Stimulated activated effector memory CD8-positive, alpha-beta T cell treated with anti-CD3 and anti-CD28 coated beads, Interleukin-12 subunit alpha, Interleukin-12 subunit beta, amount 100 ng/mL, for 72 hours (primary cell): ENCODE data around the gene PVRIG.
"Not testable (repeated sequence)": the region's sequence is repeated elsewhere in the genome, so short reads cannot be mapped to it uniquely, and the experiment has no call there.

Source experiments
- ATAC-seq: fragments of 150-1000 bp; cut with Tn5 transposase; 2 replicates; pipeline ENCODE4 v1.10.0; 2021
- DNase-seq, 2 donors: peaks; one replicate each; pipeline ENCODE4 v3.0.0; 2021 to 2022; ENCODE audit warnings: low spot score in 2 of 2
- H3K27ac Mint-ChIP-seq: one replicate; pipeline ENCODE4 v1.8.0; 2022; ENCODE audit warnings: mild to moderate bottlenecking, mixed read lengths
- H3K36me3 Mint-ChIP-seq: one replicate; pipeline ENCODE4 v1.8.0; 2022; ENCODE audit warnings: mild to moderate bottlenecking, mixed read lengths
- H3K4me1 Mint-ChIP-seq: one replicate; pipeline ENCODE4 v1.8.0; 2022; ENCODE audit warnings: mixed read lengths
- H3K4me3 Mint-ChIP-seq: one replicate; pipeline ENCODE4 v1.8.0; 2022; ENCODE audit warnings: mild to moderate bottlenecking, mixed read lengths
- H3K9me3 Mint-ChIP-seq: one replicate; pipeline ENCODE4 v1.8.0; 2022; ENCODE audit warnings: mixed read lengths

PVRIG gene

DNA sequence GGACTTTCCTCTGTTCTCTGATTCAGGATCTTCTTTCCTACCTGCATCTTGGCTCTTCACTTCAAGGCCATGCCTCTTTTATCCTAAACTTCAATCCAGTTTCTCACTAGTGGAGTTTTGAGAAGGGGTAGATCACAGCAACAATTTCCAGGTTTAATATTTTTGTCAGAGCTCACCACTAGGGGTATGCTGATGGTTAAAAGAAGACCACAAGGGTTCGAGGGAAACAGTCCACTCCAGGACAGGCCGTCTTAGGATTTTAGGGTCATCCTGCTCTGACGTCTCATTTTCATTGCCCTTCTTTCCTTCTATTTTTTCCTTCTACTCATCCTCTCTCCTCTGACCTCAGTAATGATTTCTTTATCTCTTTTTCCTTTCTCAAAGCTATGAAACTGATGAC is 30.7 kb upstream of the PVRIG start:
- DNase-seq (no peak), ATAC-seq (no peak)
- Mint-ChIP-seq H3K27ac (no peak overlapping the region), H3K9me3 (no peaks in the 10 kb centered on the region), H3K4me1 (peaks cover 14% of the 10 kb centered on the region), H3K4me3 (no peak overlapping the region), H3K36me3 (no peaks in the 10 kb centered on the region)

DNA sequence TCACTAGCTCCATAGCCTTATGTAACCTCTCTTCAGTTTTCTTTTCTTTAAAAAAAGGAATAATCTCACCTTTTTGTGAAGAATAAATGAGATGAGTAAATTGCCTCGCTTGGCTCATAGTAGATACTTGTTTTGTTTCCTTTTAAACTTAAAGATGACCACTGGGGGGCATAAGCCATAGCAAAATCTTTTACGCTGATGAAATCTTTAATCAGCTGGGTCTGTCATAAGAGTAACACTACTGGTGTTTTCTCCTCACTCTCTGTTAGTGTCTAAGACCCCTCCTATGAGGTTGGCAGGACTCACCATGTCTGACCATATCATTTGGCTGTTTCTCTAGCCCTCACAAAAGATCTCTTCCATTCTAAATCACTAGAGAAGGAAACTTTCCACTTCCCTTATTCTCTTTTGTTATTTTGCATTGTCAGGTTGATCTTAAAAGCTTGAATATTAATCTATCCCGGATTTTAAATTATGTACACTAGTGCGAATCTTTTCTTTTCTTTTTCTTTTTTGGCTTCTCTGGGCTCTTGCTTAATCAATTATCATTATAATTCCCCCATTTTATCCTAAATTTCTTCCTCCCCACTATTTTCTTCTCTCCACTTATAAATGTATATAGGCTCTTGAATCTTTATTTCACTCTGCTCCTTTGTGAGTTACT is 29.6 kb upstream of the PVRIG start:
- peaks cover 14% of the 10 kb centered on the region for H3K4me1 Mint-ChIP-seq
- no peaks in the 10 kb centered on the region for H3K36me3 Mint-ChIP-seq
- H3K27ac Mint-ChIP-seq: peak overlapping the region; percentile 56
- peak; percentile 85 for ATAC-seq
- no peak overlapping the region for H3K4me3 Mint-ChIP-seq
- DNase-seq: no peak
- H3K9me3 Mint-ChIP-seq: no peaks in the 10 kb centered on the region

DNA sequence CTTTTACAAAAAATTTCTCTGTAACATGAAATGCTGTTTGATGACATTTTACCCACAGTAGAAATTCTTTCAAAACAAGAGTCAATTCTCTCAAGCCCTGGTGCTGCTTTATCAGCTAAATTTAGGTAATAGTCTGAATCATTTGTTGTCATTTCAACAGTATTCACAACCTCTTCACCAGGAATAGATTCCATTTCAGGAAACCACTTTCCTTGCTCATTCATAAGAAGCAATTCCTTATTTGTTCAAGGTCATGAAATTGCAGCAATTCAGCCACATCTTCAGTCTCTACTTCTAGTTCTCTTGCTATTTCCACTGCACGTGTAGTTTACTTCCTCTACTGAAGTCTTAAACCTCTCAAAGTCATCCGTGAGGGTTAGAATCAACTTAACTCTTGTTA is 28.0 kb upstream of the PVRIG start:
- Mint-ChIP-seq H3K27ac (no peak overlapping the region), H3K4me1 (peaks cover 14% of the 10 kb centered on the region), H3K9me3 (no peaks in the 10 kb centered on the region), H3K36me3 (no peaks in the 10 kb centered on the region), H3K4me3 (no peak overlapping the region)
- ATAC-seq (no peak), DNase-seq (no peak)

DNA sequence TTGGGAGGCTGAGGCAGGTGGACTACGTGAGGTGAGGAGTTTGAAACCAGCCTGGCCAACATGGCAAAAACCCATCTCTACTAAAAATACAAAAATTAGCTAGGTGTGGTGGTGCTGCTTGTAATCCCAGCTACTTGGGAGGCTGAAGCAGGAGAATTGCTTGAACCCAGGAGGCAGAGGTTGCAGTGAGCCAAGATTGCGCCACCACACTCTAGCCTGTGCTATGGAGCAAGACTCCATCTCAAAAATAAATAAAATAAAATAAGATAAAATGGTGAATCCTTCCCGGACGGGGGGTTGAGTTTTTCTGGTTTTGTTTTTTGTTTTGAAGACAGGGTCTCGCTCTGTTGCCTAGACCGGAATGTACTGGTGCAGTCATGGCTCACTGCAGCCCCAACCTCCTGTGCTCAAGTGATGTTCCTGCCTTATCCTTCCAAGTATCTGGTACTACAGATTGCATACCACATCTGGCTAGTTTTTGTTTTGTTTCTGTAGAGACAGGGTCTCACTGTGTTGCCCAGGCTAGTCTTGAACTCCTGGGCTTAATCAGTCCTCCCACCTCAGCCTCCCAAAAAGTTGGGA is 27.4 kb upstream of the PVRIG start:
- not testable (repeated sequence) for H3K36me3 Mint-ChIP-seq, ATAC-seq, H3K9me3 Mint-ChIP-seq, DNase-seq, H3K27ac Mint-ChIP-seq, H3K4me3 Mint-ChIP-seq
- peaks cover 14% of the 10 kb centered on the region for H3K4me1 Mint-ChIP-seq

DNA sequence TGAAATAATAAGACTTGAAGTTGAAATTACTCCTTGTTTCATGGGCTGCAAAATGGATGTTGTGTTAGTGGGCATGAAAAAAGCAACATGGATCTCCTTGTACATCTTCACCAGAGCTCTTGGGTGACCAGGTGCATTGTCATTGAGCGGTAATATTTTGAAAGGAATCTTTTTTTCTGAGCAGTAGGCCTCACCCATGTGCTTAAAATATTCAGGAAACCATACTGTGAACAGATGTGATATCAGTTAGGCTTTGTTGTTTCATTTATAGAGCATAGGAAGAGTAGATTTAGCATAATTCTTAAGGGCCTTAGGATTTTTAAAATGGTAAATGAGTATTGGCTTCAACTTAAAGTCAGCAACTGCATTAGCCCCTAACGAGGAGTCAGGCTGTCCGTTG is 26.8 kb upstream of the PVRIG start:
- Mint-ChIP-seq H3K36me3 (no peaks in the 10 kb centered on the region), H3K4me1 (peaks cover 14% of the 10 kb centered on the region), H3K27ac (no peak overlapping the region), H3K9me3 (no peaks in the 10 kb centered on the region), H3K4me3 (no peak overlapping the region)
- no peak for DNase-seq
- ATAC-seq: no peak

DNA sequence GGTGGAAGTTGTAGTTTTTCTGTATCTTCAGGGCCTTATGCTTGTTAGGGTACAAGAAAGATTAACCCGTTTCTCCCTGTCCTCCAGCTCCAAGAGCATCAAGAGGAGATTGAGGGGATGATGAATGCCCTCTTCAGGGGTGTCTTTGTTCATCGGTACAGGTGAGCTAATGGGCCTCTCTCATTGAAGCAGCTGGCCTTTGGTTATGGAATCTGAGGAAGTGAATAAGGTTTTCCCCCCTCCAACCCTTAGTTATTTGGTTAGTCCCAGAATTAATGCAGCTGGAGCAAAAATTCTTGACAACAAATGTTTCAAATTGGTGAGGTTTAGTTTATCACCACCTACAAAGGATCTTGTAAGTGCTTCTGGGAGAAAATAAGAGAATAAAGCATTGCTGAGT is 24.5 kb upstream of the PVRIG start:
- no peak for ATAC-seq
- Mint-ChIP-seq H3K27ac (no peak overlapping the region), H3K9me3 (no peaks in the 10 kb centered on the region), H3K36me3 (no peaks in the 10 kb centered on the region), H3K4me3 (no peak overlapping the region), H3K4me1 (peaks cover 8% of the 10 kb centered on the region)
- no peak for DNase-seq

DNA sequence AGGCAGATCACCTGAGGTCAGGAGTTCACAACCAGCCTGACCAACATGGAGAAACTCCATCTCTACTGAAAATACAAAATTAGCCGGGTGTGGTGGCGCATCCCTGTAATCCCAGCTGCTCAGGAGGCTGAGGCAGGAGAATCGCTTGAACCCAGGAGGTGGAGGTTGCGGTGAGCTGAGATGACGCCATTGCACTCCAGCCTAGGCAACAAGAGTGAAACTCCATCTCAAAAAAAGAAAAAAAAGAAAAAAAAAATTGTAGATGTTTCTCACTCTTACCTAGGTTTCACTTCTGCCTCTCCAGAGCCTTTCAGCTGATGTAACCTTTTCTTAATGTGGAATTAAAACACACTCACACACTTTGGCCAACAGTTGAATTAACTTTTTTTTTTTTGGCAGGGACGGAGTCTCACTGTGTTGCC is 23.8 kb upstream of the PVRIG start:
- H3K4me1 Mint-ChIP-seq, ATAC-seq, H3K4me3 Mint-ChIP-seq, DNase-seq, H3K36me3 Mint-ChIP-seq, H3K27ac Mint-ChIP-seq, H3K9me3 Mint-ChIP-seq: not testable (repeated sequence)

DNA sequence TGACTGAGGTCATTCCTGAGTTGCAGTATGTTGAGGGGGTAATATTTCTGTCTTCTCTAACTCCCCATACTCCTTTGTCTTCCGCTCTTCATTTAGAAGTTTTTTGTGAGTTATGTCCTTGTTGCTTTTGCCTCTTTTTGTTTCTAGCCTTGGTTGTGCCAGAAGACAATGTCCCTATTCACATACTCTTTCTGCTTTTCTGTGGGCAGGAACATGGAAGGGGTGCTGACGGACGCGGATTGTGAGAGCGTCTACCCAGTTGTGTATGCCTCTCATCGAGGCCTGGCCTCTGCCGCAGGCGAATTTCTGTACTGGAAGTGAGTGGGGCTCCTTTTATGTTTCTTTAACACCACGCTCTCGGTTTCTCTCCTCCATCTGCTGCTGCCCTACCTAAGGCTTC is 21.5 kb upstream of the PVRIG start:
- Mint-ChIP-seq H3K36me3 (no peaks in the 10 kb centered on the region), H3K4me1 (peaks cover 12% of the 10 kb centered on the region), H3K9me3 (no peaks in the 10 kb centered on the region), H3K4me3 (no peak overlapping the region), H3K27ac (no peak overlapping the region)
- ATAC-seq (no peak), DNase-seq (no peak)

DNA sequence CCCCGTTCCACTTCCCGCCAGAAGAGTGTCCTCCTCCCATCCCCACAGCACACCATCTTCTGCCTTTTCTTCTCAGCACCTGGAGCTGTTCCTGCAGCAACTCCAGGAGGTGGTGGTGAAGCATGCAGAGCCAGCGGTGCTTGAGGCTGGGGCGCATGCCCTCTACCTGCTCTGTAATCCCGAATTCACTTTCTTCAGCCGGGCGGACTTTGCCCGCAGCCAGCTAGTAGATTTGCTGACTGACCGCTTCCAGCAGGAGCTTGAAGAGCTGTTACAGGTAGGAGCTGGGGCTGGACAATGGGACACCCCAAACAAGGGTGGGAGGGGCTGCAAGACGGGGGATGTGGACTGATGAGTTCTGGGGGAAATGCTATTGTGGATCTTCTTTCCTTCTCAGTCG is 19.1 kb upstream of the PVRIG start:
- no peak overlapping the region for H3K4me3 Mint-ChIP-seq
- DNase-seq (no peak), ATAC-seq (no peak)
- H3K9me3 Mint-ChIP-seq: no peaks in the 10 kb centered on the region
- no peak overlapping the region for H3K27ac Mint-ChIP-seq
- no peaks in the 10 kb centered on the region for H3K36me3 Mint-ChIP-seq
- H3K4me1 Mint-ChIP-seq: peaks cover 18% of the 10 kb centered on the region

DNA sequence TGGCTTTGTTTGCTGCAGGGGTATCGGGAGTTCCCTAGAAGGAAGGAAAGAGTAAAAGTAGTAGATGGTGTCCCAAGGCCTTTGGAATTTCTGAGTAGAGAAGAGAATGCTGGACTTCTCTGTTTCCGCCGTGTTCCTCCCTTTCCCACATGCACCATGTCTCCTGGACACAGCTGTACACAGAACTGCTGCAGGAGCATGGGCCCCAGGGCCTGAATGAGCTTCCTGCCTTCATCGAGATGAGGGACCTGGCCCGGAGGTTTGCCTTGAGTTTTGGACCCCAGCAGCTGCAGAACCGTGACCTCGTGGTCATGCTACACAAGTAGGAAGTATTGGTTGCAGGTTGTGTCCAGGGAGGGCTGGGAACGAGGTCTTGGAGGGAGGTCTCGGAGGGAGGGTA is 15.3 kb upstream of the PVRIG start:
- Mint-ChIP-seq H3K27ac (no peak overlapping the region), H3K36me3 (no peaks in the 10 kb centered on the region), H3K4me1 (peaks cover 33% of the 10 kb centered on the region), H3K4me3 (no peak overlapping the region), H3K9me3 (no peaks in the 10 kb centered on the region)
- ATAC-seq (no peak), DNase-seq (no peak)

DNA sequence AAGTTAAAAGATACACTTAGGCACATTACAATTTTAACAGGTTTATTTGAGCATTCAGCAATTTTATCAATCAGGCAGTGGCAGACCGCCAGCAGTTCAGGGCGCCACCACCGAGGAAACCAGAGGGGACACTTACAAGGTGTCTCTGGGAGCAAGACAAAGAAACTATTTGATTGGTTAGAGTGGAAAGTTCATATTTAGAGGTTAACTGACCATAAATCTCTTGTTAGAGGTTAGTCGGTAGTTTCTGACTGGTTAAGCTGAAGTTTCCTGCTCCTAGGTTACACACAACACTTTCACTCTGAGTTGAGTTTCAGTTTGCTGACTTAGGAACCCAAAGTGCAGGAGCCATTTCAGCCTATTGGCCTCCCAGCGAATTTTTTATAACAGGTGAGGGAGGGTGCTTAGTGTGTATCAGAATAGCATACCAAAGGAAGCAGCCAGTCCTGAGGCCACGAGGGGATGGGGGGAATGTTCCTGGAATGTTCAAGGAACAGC is 10.8 kb upstream of the PVRIG start:
- H3K9me3 Mint-ChIP-seq: no peaks in the 10 kb centered on the region
- ATAC-seq (peak; percentile 91), DNase-seq (peak in 1 of 2 donors; percentile 75)
- H3K27ac Mint-ChIP-seq: peak overlapping the region; percentile 57
- peak overlapping the region; percentile 51 for H3K4me3 Mint-ChIP-seq
- H3K4me1 Mint-ChIP-seq: peaks cover 47% of the 10 kb centered on the region
- H3K36me3 Mint-ChIP-seq: peaks cover 7% of the 10 kb centered on the region

DNA sequence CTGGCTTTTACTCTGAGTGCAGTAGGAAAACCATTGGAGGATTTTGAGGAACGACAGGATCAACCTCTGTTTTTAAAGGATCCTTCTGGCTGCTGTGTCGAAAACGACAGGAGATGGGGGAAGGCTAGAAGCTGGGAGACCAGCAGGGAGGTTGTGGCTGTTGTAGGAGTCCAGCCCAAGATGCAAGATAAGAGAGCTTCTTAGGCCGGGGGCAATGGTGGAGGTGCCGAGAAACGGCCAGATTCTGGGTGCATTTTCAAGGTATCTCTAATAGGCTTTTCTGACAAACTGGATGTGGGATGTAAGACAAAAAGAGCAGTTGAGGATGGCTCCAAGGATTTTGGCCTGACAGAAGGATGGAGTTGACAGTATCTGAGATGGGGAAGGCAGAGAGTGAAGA is 10.3 kb upstream of the PVRIG start:
- Mint-ChIP-seq H3K4me1 (peaks cover 44% of the 10 kb centered on the region), H3K4me3 (peak overlapping the region; percentile 51), H3K27ac (peak overlapping the region; percentile 57), H3K9me3 (no peaks in the 10 kb centered on the region), H3K36me3 (peaks cover 12% of the 10 kb centered on the region)
- ATAC-seq (no peak), DNase-seq (no peak)

DNA sequence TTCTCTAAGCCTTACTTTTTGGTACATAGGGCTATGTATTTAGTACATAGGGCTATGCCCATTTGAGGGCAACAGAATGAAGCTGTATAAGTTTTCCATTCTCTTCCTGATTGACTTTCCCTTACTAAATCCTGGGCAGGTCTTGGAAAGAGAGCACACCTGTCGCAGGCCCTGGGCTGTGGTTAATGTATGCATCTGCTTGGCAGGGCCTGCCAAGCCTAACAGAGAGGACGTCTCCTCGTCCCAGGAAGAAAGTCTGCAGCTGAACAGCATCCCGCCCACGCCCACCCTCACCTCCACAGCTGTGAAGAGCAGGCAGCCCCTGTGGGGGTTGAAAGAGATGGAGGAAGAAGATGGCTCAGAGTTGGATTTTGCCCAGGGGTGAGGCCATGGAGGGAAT is 8.9 kb upstream of the PVRIG start:
- Mint-ChIP-seq H3K27ac (no peak overlapping the region), H3K4me3 (peak overlapping the region; percentile 59), H3K36me3 (peaks cover 12% of the 10 kb centered on the region), H3K4me1 (peaks cover 50% of the 10 kb centered on the region), H3K9me3 (no peaks in the 10 kb centered on the region)
- ATAC-seq (no peak), DNase-seq (no peak)

DNA sequence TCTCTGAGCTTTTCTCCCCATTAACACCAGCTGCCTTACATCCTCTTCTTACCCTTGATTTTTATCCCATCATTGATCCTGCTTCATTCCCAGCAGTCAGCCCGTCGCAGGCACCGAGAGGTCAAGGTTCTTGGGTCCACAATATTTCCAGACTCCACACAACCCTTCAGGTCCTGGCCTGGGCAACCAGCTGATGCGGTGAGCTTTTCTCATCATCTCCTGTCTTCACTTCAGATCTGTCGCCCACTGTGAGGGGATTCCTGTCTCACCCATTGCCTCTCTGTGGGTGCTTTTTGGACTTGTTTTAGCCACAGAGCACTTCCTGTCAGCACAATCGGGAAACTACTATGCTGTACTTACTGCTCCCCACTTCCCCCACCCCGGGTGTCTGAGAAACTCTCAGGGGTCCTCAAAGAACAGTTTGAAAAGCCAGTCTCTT is 8.4 kb upstream of the PVRIG start:
- Mint-ChIP-seq H3K9me3 (no peaks in the 10 kb centered on the region), H3K27ac (peak overlapping the region; percentile 83), H3K36me3 (peaks cover 12% of the 10 kb centered on the region), H3K4me3 (peak overlapping the region; percentile 59), H3K4me1 (peaks cover 50% of the 10 kb centered on the region)
- ATAC-seq (peak; percentile 83), DNase-seq (peak in 1 of 2 donors; percentile 74)

DNA sequence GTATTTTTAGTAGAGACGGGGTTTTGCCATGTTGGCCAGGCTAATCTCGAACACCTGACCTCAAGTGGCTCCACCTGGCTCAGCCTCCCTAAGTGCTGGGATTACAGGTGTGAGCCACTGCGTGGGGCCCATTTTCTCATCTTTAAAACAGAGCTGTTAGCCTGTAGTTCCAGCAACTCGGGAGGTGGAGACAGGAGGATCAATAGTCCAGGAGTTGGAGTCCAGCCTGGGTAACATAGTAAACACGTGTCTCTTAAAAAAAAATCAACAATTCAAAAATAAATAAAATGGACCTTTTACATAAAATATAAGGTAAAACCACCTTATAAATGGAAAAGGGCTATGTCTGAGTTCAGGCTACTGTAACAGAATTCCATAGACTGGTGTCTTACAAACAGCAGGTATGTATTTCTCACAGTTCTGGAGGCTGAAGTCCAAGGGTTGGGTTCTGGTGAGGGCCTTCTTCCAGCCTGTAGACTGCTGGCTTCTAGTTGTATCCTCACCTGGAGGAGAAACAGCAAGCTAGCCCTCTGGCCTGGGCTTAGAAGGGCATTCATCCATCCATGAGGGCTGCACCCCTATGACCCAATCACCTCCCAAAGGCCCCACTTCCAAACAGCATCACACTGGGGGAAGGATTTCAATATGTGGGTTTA is 7.0 kb upstream of the PVRIG start:
- H3K9me3 Mint-ChIP-seq: no peaks in the 10 kb centered on the region
- ATAC-seq (no peak), DNase-seq (no peak)
- peaks cover 59% of the 10 kb centered on the region for H3K4me1 Mint-ChIP-seq
- H3K27ac Mint-ChIP-seq: no peak overlapping the region
- peaks cover 18% of the 10 kb centered on the region for H3K36me3 Mint-ChIP-seq
- H3K4me3 Mint-ChIP-seq: no peak overlapping the region

DNA sequence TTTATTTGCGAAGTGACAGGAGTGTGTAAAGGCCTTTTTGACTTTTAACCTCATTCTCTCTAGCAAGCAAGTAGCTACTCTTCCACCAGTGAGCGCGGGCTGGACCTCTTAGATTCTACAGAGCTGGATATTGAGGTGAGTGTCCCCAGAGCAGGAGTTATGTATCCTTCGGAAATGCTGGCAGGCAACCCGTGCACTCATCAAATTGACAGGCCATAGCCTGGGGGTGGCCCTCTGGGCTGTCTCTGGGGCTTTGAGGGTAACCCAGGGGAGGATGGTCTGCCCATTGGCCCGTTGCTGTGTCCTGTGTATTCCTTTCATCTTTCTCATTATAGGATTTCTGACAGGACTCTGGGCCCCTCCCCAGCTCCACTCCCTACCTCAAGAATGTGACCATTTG is 6.1 kb upstream of the PVRIG start:
- no peak for ATAC-seq
- H3K27ac Mint-ChIP-seq: no peak overlapping the region
- H3K9me3 Mint-ChIP-seq: no peaks in the 10 kb centered on the region
- peaks cover 18% of the 10 kb centered on the region for H3K36me3 Mint-ChIP-seq
- no peak for DNase-seq
- no peak overlapping the region for H3K4me3 Mint-ChIP-seq
- H3K4me1 Mint-ChIP-seq: peaks cover 55% of the 10 kb centered on the region
